ENCODE results near the gene PPP1R9A.

Gene PPP1R9A

DNA sequence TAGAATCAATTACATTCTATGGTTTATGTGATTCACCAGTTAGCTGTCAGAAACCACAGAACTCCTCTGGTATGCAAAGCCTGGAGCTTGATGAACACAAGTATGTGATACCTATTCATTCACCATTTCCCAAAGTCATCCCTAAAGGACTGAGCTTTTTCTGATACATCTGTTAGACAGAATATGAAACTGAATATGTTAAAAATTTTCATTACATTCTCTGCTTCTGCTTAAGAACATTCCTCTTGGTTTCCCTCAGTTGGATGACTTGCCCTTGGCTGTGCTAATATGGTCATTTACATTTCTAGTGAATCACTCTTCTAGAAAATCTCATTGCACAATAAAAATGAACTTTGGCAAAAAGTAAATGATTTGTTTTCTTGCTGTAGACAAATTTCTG is 427.7 kb downstream of the PPP1R9A start:
- ATAC-seq (replicated peaks; ENCODE audit: extremely low read depth, poor library complexity, severe bottlenecking) (no peak), DNase-seq (ENCODE audit: low spot score in 2 of 2) (no peak)
- no peaks in the 10 kb centered on the region for H3K9me3 Mint-ChIP-seq
- H3K36me3 Mint-ChIP-seq (ENCODE audit: insufficient read depth), result no peaks in the 10 kb centered on the region
- H3K4me3 Mint-ChIP-seq, result no peak overlapping the region
- no peak overlapping the region for H3K27ac Mint-ChIP-seq (ENCODE audit: low read depth)
- peaks cover 10% of the 10 kb centered on the region for H3K4me1 Mint-ChIP-seq
- H3K27me3 Mint-ChIP-seq, result no peaks in the 10 kb centered on the region

- DNase-seq (ENCODE audit: low spot score in 2 of 2) (no peak), ATAC-seq (replicated peaks; ENCODE audit: extremely low read depth, poor library complexity, severe bottlenecking) (no peak)
- Mint-ChIP-seq H3K27me3 (peaks cover 16% of the 10 kb centered on the region), H3K27ac (ENCODE audit: low read depth) (no peak overlapping the region), H3K36me3 (ENCODE audit: insufficient read depth) (no peaks in the 10 kb centered on the region), H3K4me3 (no peak overlapping the region), H3K4me1 (no peaks in the 10 kb centered on the region), H3K9me3 (peaks cover 5% of the 10 kb centered on the region)
Measured at GRCh38 chr7:95338832-95339231, 431.4 kb downstream of the PPP1R9A start.

DNA sequence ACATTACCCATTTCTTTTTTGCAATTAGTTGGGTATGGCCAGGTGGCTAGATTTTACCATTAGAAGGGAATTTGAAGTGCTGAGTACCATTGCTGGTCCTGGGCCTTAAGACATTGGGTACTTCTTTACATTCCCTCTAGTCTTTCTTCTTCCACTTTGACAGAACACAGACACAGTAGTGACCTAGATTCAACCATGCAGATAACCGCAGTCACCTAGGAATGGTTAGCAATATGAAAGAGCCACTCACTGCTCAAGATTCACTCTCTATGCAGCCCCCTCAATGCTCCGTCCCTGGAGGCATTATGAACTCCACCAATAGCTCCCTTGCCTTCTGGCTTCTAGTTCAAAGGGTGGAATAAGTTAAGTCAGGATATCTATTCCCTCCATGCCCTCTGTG is 433.1 kb downstream of the PPP1R9A start:
- ATAC-seq (replicated peaks; ENCODE audit: extremely low read depth, poor library complexity, severe bottlenecking), result no peak
- no peak overlapping the region for H3K27ac Mint-ChIP-seq (ENCODE audit: low read depth)
- no peaks in the 10 kb centered on the region for H3K4me1 Mint-ChIP-seq
- DNase-seq (ENCODE audit: low spot score in 2 of 2), result no peak
- H3K4me3 Mint-ChIP-seq, result no peak overlapping the region
- H3K36me3 Mint-ChIP-seq (ENCODE audit: insufficient read depth), result no peaks in the 10 kb centered on the region
- H3K9me3 Mint-ChIP-seq, result peaks cover 5% of the 10 kb centered on the region
- peaks cover 20% of the 10 kb centered on the region for H3K27me3 Mint-ChIP-seq

DNA sequence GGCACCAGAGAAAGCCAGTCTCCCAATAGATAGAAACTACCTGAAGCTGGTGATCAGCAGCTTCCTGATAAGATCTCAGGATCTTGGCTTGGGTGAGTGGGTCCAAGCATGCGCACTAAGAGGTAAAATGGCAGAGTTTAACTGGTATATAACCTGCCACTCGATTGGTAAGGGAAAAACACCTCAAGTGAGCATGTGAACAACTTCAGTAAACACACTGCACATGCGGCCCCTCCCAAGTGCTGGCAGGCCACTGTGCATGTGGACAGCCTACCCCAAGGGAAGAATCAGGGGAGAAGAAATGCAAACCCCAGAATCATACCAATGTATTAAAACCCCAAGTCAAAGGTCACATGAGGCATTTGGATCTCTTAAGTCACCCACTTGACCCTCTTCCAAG is 434.6 kb downstream of the PPP1R9A start:
- DNase-seq (ENCODE audit: low spot score in 2 of 2) (no peak), ATAC-seq (replicated peaks; ENCODE audit: extremely low read depth, poor library complexity, severe bottlenecking) (no peak)
- Mint-ChIP-seq H3K4me1 (no peaks in the 10 kb centered on the region), H3K36me3 (ENCODE audit: insufficient read depth) (no peaks in the 10 kb centered on the region), H3K27me3 (peaks cover 20% of the 10 kb centered on the region), H3K4me3 (no peak overlapping the region), H3K27ac (ENCODE audit: low read depth) (no peak overlapping the region), H3K9me3 (peaks cover 5% of the 10 kb centered on the region)

DNA sequence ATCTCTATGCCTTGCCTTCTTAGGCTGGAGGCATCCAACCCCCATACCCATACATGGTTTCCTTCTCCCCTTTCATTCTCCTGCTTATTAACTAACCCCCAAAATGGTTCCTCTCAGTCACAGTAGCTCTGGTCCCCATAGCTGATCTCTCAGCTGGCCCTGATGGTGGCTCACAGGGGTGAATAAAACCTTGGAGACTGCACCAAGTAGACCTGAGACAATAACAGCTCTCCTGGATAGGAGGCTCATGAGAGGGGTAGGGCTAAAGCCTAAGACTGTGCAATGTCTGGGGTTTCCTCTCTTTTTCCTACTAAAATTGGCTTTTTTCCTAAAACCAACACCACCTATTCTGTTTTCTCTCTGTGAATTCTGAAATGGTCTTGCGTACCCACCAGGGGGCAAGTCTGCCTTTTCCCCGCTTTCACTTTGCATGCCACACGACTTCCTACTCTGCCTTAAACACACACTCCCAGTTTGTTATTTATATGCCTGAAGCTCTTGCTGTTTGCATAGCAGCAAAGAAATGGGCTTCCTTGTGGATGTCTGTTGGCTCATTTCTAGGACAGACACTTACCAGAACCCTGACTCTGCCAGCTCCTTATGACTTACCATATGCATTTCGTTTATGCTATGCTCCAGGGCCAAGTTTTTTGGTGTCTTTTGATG is 435.4 kb downstream of the PPP1R9A start:
- ATAC-seq (replicated peaks; ENCODE audit: extremely low read depth, poor library complexity, severe bottlenecking) (no peak), DNase-seq (ENCODE audit: low spot score in 2 of 2) (no peak)
- Mint-ChIP-seq H3K4me1 (no peaks in the 10 kb centered on the region), H3K4me3 (no peak overlapping the region), H3K9me3 (peaks cover 5% of the 10 kb centered on the region), H3K27me3 (peaks cover 20% of the 10 kb centered on the region), H3K27ac (ENCODE audit: low read depth) (no peak overlapping the region), H3K36me3 (ENCODE audit: insufficient read depth) (no peaks in the 10 kb centered on the region)
